OCI-LY3 (cell line): Measurements from ENCODE around the gene MORN4.

Experiments
- CTCF ChIP-seq: fragments of 200-600, 300-600 bp; sonication (generic); IDR thresholded peaks from 2 replicates; pipeline ENCODE4 v1.5.1; 2014; ENCODE audit warnings: antibody characterized with exemption, low read length, low read depth
- EZH2phosphoT487 ChIP-seq: fragments of 200-600 bp; shearing (Covaris generic); IDR thresholded peaks from 2 replicates; pipeline ENCODE4 v1.6.1; 2018; ENCODE audit warnings: antibody characterized with exemption, mixed run types, low read depth

- TF ChIP-seq CTCF, result no peak
- no peak for TF ChIP-seq EZH2phosphoT487
Observed at GRCh38 chr10:97571622-97572021, 61.7 kb downstream of the MORN4 start.
